Lower leg skin (tissue), 4 donors: ENCODE measurements around the gene GAPDHS. TPM values are rescaled to one million over a fixed set of nuclear protein-coding genes. Genes with fewer than 3 reads are reported as not detected.

Source experiments
- DNase-seq, 2 donors: peaks; one replicate each; pipeline ENCODE4 v3.0.0-alpha.2; 2019; ENCODE audit warnings: low spot score in 2 of 2
- H3K4me3 ChIP-seq: fragments of 200-600 bp; sonication (generic); 2 replicates; pipeline ENCODE4 v1.5.1; 2017; ENCODE audit warnings: mild to moderate bottlenecking, low read depth; ENCODE audit not compliant: poor library complexity, severe bottlenecking
- CTCF ChIP-seq, 3 donors: fragments of 450-650 bp; IDR thresholded peaks; one replicate each; pipeline ENCODE4 v1.5.1; 2016; ENCODE audit warnings: antibody characterized with exemption in 3 of 3, mild to moderate bottlenecking in 3 of 3, moderate library complexity in 2 of 3
- POLR2A ChIP-seq, 2 donors: fragments of 450-650 bp; IDR thresholded peaks; one replicate each; pipeline ENCODE4 v1.6.1; 2016 to 2017; ENCODE audit warnings: antibody characterized with exemption in 2 of 2, mild to moderate bottlenecking in 1 of 2, moderate library complexity in 1 of 2
- WGBS, 2 donors: methylation state at CpG; one replicate each; pipeline ENCODE4 v1.1.5; 2018; 5-methylcytosine and 5-hydroxymethylcytosine counted together
- intact Hi-C: fragments of 100-400 bp; cut with DNase I; formaldehyde crosslinking; loops from one replicate; pipeline ENCODE4 v1.15.0; 2023; ENCODE audit warnings: low total_unique reads
- total RNA-seq, 4 donors: library from RNA; depleted of rRNA; stranded (reverse); fragments of >200 nt; gene quantifications; one replicate each; pipeline ENCODE4 v1.1.0, GENCODE V29; 2016

Gene GAPDHS
- total RNA-seq, 4 donors from 2014 or later = 6.0 to 7.3 (median 6.2) TPM

DNA sequence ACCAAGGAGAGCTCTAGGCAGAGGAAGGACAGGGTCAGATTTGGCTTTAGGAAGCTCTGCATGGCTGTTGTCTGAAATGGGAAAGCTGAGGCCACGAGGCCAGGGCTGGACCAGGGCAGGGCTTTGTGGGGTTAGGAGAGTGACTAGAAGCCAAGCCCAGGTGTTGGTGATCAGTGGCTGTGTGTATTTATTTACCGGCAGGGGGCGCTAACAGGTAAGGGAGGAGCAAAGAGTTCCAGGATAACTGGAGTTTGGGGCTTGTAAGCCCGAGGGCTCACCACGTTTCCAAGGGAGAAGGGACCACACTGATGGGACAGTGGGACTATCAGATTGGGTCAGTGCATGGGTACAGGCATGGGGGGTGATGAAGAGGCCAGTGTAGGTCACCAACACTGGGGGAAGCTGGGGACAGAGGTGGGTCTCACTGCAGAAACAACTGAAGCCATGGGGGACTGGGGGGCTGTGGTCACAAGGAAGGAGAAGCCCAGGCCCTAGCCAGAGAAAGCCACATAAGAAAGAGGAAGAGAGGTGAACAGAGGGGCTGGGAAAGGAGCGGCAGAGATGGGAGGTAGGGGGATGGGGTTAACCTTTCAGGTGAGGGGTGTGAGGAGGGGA, 16.0 kb downstream of the GAPDHS start:
- 21 to 24% methylated on average over 6 of the region's 6 CpGs for WGBS, 2 donors
- peak in 1 of 3 donors; percentile 64 for TF ChIP-seq CTCF (IDR thresholded peaks at IDR 0.05)
- TF ChIP-seq POLR2A (IDR thresholded peaks at IDR 0.05) = no peak
- DNase-seq = peak; percentile 46 to 87
- no peak overlapping the region for H3K4me3 ChIP-seq
- intact Hi-C loops = no loop called here

DNA sequence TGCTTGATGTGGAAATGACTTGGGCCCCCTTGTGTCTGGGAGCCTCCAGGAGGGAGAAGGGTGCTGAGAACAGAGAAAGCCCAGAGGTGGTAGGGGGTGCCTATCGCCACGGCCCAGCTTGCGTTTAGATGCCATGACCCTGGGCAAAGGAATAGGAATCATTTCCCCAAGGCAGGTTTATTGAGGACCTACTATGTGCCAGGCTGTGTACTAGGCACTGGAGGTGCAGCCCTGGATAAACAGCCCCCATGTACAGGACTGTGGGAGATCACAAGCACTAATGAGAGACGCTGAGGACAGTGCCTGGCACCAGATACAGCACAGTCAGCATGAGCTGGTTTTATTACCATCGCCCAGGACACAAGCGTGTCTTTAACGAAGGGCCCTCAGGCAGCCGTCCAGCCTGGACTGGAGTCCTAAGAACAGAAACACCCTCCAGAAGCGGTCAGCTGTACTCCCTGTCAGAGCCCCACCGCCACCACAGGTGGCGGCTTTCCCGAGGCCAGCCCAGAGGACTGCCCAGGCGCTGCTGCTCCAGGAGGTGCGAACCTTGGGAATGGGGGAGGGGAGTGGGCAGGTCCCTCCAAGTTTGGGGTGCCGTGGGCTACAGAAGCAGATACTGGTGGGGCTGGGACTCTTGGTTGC, 16.7 kb downstream of the GAPDHS start:
- 75 to 87% methylated on average over 14 to 15 of the region's 15 CpGs for WGBS, 2 donors
- intact Hi-C loops = no loop called here
- no peak for TF ChIP-seq POLR2A (IDR thresholded peaks at IDR 0.05)
- TF ChIP-seq CTCF (IDR thresholded peaks at IDR 0.05) = no peak
- DNase-seq = no peak
- no peak overlapping the region for H3K4me3 ChIP-seq

DNA sequence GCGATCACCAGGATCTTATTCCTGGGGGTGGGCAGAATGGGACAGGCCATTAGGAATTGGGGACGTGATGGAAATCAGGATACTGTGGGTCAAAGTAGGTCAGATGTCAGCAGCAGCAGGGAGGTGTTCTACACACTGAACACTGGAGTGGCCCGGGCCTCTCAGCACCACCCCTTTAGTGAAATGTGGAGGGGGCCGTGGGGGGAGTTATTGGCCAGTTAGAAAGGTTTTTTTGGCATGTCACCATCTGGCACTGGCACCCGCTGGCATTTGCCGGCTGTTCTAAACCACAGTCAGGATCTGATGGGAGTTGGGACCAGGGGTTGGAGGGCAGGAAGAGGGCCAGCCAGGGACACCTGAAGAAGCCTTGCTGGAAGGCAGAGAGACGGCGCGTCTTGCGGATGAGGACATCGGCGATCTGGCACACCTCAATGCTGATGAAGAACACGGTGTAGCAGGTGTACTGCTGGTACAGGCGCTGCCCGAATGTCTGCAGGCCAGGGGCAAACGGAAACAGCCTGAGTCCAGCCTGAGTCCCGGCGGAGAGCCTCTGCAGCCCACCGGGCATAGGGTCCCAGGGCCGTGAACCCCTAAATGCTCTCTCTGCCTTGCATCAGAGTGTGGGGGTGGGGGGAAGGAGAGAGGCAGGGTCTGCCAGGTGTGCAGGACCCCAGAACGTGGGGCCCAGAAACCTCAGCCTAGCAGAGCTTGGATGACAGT, 18.0 kb downstream of the GAPDHS start:
- TF ChIP-seq CTCF (IDR thresholded peaks at IDR 0.05) = no peak
- TF ChIP-seq POLR2A (IDR thresholded peaks at IDR 0.05) = no peak
- no peak overlapping the region for H3K4me3 ChIP-seq
- DNase-seq = no peak
- 76 to 83% methylated on average over 21 of the region's 21 CpGs for WGBS, 2 donors
- intact Hi-C loops = no loop called here

- TF ChIP-seq CTCF (IDR thresholded peaks at IDR 0.05) = peak in 1 of 3 donors; percentile 56
- TF ChIP-seq POLR2A (IDR thresholded peaks at IDR 0.05) = no peak
- no peak for DNase-seq
- WGBS, 2 donors = 69 to 72% methylated on average over 13 of the region's 13 CpGs
- intact Hi-C loops = no loop called here
- H3K4me3 ChIP-seq = no peak overlapping the region
Measured at GRCh38 chr19:35552534-35553384, 19.5 kb downstream of the GAPDHS start.

DNA sequence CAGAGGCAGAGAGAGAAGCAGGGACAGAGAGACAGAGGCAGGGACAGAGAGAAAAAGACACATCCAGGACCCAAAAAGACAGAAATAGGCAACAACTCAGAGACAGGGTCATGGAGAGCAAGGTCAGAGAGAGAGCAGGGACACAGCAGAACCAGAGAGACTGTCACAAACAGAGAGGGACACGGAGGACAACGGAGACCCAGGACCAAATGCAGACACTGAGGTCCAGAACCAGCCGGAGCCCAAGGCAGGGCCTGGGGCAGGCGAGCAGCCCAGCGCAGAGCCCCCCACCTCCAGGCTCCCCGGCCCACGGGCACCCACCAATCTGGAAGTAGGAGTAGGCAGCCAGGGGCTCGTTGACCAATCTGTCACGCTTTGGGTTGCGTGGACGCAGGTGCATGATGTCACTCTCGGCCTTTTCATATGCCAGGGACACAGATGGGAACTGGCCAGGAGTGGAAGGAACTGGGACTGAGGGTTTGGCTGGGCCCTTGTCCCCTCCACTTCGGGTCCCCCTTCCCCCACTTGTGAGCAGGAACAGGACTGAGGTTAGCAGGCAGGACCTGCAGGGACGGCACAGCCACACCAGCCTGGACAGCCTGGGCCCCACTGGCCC, 20.2 kb downstream of the GAPDHS start:
- DNase-seq = no peak
- TF ChIP-seq POLR2A (IDR thresholded peaks at IDR 0.05) (no peak), CTCF (IDR thresholded peaks at IDR 0.05) (no peak)
- H3K4me3 ChIP-seq = no peak overlapping the region
- WGBS, 2 donors = 72 to 79% methylated on average over 14 of the region's 14 CpGs
- intact Hi-C loops = no loop called here
